ENCODE results near the gene ARHGAP29.

- no peak for TF ChIP-seq CTCF (conservative IDR thresholded peaks at IDR 0.05)
- no peak for TF ChIP-seq ZFX (IDR thresholded peaks at IDR 0.05)
Observed at GRCh38 chr1:94286864-94287437, 49.6 kb upstream of the ARHGAP29 start.

Data from C4-2B (cell line).